ENCODE results near the gene RPS6KC1.
"Not testable (repeated sequence)": the region's sequence is repeated elsewhere in the genome, so short reads cannot be mapped to it uniquely, and the experiment has no call there.

Gene RPS6KC1

GRCh38 chr1:213104604-213105003 lies 53.6 kb downstream of the RPS6KC1 start:
- intact Hi-C loops (cut with DNase I), result no loop called here
- DNase-seq, result no peak

GRCh38 chr1:213106298-213106697 lies 55.3 kb downstream of the RPS6KC1 start:
- DNase-seq, result no peak
- intact Hi-C loops (cut with DNase I), result no loop called here

GRCh38 chr1:213107613-213108012 lies 56.6 kb downstream of the RPS6KC1 start:
- intact Hi-C loops (cut with DNase I), result no loop called here
- no peak for DNase-seq

GRCh38 chr1:213110349-213111300 lies 59.6 kb downstream of the RPS6KC1 start:
- intact Hi-C loops (cut with DNase I), result no loop called here
- DNase-seq, result no peak

- DNase-seq, result no peak
- intact Hi-C loops (cut with DNase I), result no loop called here
Observed at GRCh38 chr1:213111502-213111901, 60.5 kb downstream of the RPS6KC1 start.

- intact Hi-C loops (cut with DNase I); DNase-seq: not testable (repeated sequence)
Observed at GRCh38 chr1:213112723-213113122, 61.7 kb downstream of the RPS6KC1 start.

GRCh38 chr1:213117699-213118180 lies 66.7 kb downstream of the RPS6KC1 start:
- intact Hi-C loops (cut with DNase I); DNase-seq: not testable (repeated sequence)

- intact Hi-C loops (cut with DNase I), result no loop called here
Observed at GRCh38 chr1:213119794-213120193, 68.8 kb downstream of the RPS6KC1 start.

GRCh38 chr1:213120386-213120785 lies 69.3 kb downstream of the RPS6KC1 start:
- intact Hi-C loops (cut with DNase I), result no loop called here

More at GRCh38 chr1:213119794-213120193, 68.8 kb downstream of the RPS6KC1 start:
- DNase-seq, result no peak

GRCh38 chr1:213120961-213121360 lies 69.9 kb downstream of the RPS6KC1 start:
- intact Hi-C loops (cut with DNase I), result no loop called here
- no peak for DNase-seq

More at GRCh38 chr1:213120386-213120785, 69.3 kb downstream of the RPS6KC1 start:
- peak in 1 of 10 donors; percentile 32 for DNase-seq

- intact Hi-C loops (cut with DNase I), result loop anchor here (1.0 kb wide), 1 partner anchor 1001 kb away; no protein-coding TSS in a partner anchor
- DNase-seq, result no peak
Observed at GRCh38 chr1:213122514-213122929, 71.5 kb downstream of the RPS6KC1 start.

- intact Hi-C loops (cut with DNase I), result no loop called here
- no peak for DNase-seq
Observed at GRCh38 chr1:213123087-213123486, 72.0 kb downstream of the RPS6KC1 start.

- DNase-seq, result no peak
- intact Hi-C loops (cut with DNase I), result no loop called here
Observed at GRCh38 chr1:213123536-213123935, 72.5 kb downstream of the RPS6KC1 start.

GRCh38 chr1:213124590-213124989 lies 73.5 kb downstream of the RPS6KC1 start:
- DNase-seq, result no peak
- intact Hi-C loops (cut with DNase I), result no loop called here

GRCh38 chr1:213125643-213126042 lies 74.6 kb downstream of the RPS6KC1 start:
- no peak for DNase-seq
- intact Hi-C loops (cut with DNase I), result no loop called here

GRCh38 chr1:213127074-213127473 lies 76.0 kb downstream of the RPS6KC1 start:
- intact Hi-C loops (cut with DNase I), result no loop called here
- no peak for DNase-seq

- intact Hi-C loops (cut with DNase I), result loop anchor here (10.0 kb wide), 1 partner anchor 853 kb away; the partner anchor contains the start of gene PROX1
- no peak for DNase-seq
Observed at GRCh38 chr1:213131851-213132655, 81.0 kb downstream of the RPS6KC1 start.

- no peak for DNase-seq
Observed at GRCh38 chr1:213135572-213135971, 84.5 kb downstream of the RPS6KC1 start.

GRCh38 chr1:213136190-213136917 lies 85.3 kb downstream of the RPS6KC1 start:
- DNase-seq, result no peak
- intact Hi-C loops (cut with DNase I), result loop anchor here (10.0 kb wide), 1 partner anchor 848 kb away; the partner anchor contains the start of gene PROX1

More at GRCh38 chr1:213135572-213135971, 84.5 kb downstream of the RPS6KC1 start:
- intact Hi-C loops (cut with DNase I), result loop anchor here (10.0 kb wide), 1 partner anchor 849 kb away; the partner anchor contains the start of gene PROX1

- intact Hi-C loops (cut with DNase I), result loop anchor here (10.0 kb wide), 1 partner anchor 846 kb away; the partner anchor contains the start of gene PROX1
- no peak for DNase-seq
Observed at GRCh38 chr1:213138391-213138790, 87.3 kb downstream of the RPS6KC1 start.

All from posterior cingulate gyrus (tissue), 11 donors.